ENCODE data around the gene FAM234A.

Gene FAM234A

GRCh38 chr16:234468-235305 is at the start of gene FAM234A:
TSS of gene FAM234A (plus strand) at chr16:234821. CDS start at chr16:254414, 19,593 bp downstream.
- Histone ChIP-seq H3K27ac (ENCODE audit: low read depth, low read length) (peak within 1 kb of the TSS; percentile 98), H3K36me3 (ENCODE audit: control insufficient read depth in 1 of 2, insufficient read depth in 2 of 2, low read length in 2 of 2) (no peaks in the 10 kb centered on the region), H3K4me3 (ENCODE audit: low read depth in 1 of 2, low read length in 2 of 2) (peak within 1 kb of the TSS; percentile 77 to 95), H3K27me3 (ENCODE audit: control insufficient read depth in 1 of 2, insufficient read depth in 2 of 2, low read length in 2 of 2) (no peaks in the 10 kb centered on the region), H3K4me1 (ENCODE audit: control insufficient read depth in 1 of 2, insufficient read depth in 2 of 2, low read length in 2 of 2) (peaks cover 4% of the 10 kb centered on the region in 2 donors), H3K9ac (ENCODE audit: low read depth in 1 of 2, low read length in 2 of 2) (peak within 1 kb of the TSS; percentile 94 to 95), H3K9me3 (ENCODE audit: control insufficient read depth in 1 of 2, low read length in 2 of 2) (no peaks in the 10 kb centered on the region)

- Histone ChIP-seq H3K4me3 (ENCODE audit: low read depth in 1 of 2, low read length in 2 of 2) (no peak overlapping the region), H3K27me3 (ENCODE audit: control insufficient read depth in 1 of 2, insufficient read depth in 2 of 2, low read length in 2 of 2) (peaks cover 4 to 9% of the 10 kb centered on the region in 2 donors), H3K9ac (ENCODE audit: low read depth in 1 of 2, low read length in 2 of 2) (no peak overlapping the region), H3K4me1 (ENCODE audit: control insufficient read depth in 1 of 2, insufficient read depth in 2 of 2, low read length in 2 of 2) (peaks cover 10 to 14% of the 10 kb centered on the region in 2 donors), H3K27ac (ENCODE audit: low read depth, low read length) (no peak overlapping the region), H3K9me3 (ENCODE audit: control insufficient read depth in 1 of 2, low read length in 2 of 2) (no peaks in the 10 kb centered on the region), H3K36me3 (ENCODE audit: control insufficient read depth in 1 of 2, insufficient read depth in 2 of 2, low read length in 2 of 2) (peaks cover 10 to 28% of the 10 kb centered on the region in 2 donors)
Measured at GRCh38 chr16:185213-185612, 49.4 kb upstream of the FAM234A start.

GRCh38 chr16:185691-186090 is 48.9 kb upstream of the FAM234A start:
- H3K4me3 ChIP-seq (ENCODE audit: low read depth in 1 of 2, low read length in 2 of 2), result no peak overlapping the region
- H3K27ac ChIP-seq (ENCODE audit: low read depth, low read length), result no peak overlapping the region
- peaks cover 10 to 11% of the 10 kb centered on the region in 2 donors for H3K4me1 ChIP-seq (ENCODE audit: control insufficient read depth in 1 of 2, insufficient read depth in 2 of 2, low read length in 2 of 2)
- H3K9ac ChIP-seq (ENCODE audit: low read depth in 1 of 2, low read length in 2 of 2), result no peak overlapping the region
- H3K36me3 ChIP-seq (ENCODE audit: control insufficient read depth in 1 of 2, insufficient read depth in 2 of 2, low read length in 2 of 2), result peaks cover 10 to 33% of the 10 kb centered on the region in 2 donors
- H3K27me3 ChIP-seq (ENCODE audit: control insufficient read depth in 1 of 2, insufficient read depth in 2 of 2, low read length in 2 of 2), result peaks cover 4 to 5% of the 10 kb centered on the region in 2 donors
- H3K9me3 ChIP-seq (ENCODE audit: control insufficient read depth in 1 of 2, low read length in 2 of 2), result no peaks in the 10 kb centered on the region

- Histone ChIP-seq H3K27me3 (ENCODE audit: control insufficient read depth in 1 of 2, insufficient read depth in 2 of 2, low read length in 2 of 2) (no peaks in the 10 kb centered on the region), H3K9ac (ENCODE audit: low read depth in 1 of 2, low read length in 2 of 2) (no peak overlapping the region), H3K27ac (ENCODE audit: low read depth, low read length) (no peak overlapping the region), H3K4me3 (ENCODE audit: low read depth in 1 of 2, low read length in 2 of 2) (no peak overlapping the region), H3K4me1 (ENCODE audit: control insufficient read depth in 1 of 2, insufficient read depth in 2 of 2, low read length in 2 of 2) (no peaks in the 10 kb centered on the region), H3K9me3 (ENCODE audit: control insufficient read depth in 1 of 2, low read length in 2 of 2) (no peaks in the 10 kb centered on the region), H3K36me3 (ENCODE audit: control insufficient read depth in 1 of 2, insufficient read depth in 2 of 2, low read length in 2 of 2) (peaks cover 14 to 48% of the 10 kb centered on the region in 2 donors)
Measured at GRCh38 chr16:187330-187729, 47.3 kb upstream of the FAM234A start.

- no peaks in the 10 kb centered on the region for H3K4me1 ChIP-seq (ENCODE audit: control insufficient read depth in 1 of 2, insufficient read depth in 2 of 2, low read length in 2 of 2)
- no peaks in the 10 kb centered on the region for H3K27me3 ChIP-seq (ENCODE audit: control insufficient read depth in 1 of 2, insufficient read depth in 2 of 2, low read length in 2 of 2)
- no peak overlapping the region for H3K27ac ChIP-seq (ENCODE audit: low read depth, low read length)
- H3K9me3 ChIP-seq (ENCODE audit: control insufficient read depth in 1 of 2, low read length in 2 of 2), result no peaks in the 10 kb centered on the region
- no peak overlapping the region for H3K4me3 ChIP-seq (ENCODE audit: low read depth in 1 of 2, low read length in 2 of 2)
- H3K9ac ChIP-seq (ENCODE audit: low read depth in 1 of 2, low read length in 2 of 2), result no peak overlapping the region
- H3K36me3 ChIP-seq (ENCODE audit: control insufficient read depth in 1 of 2, insufficient read depth in 2 of 2, low read length in 2 of 2), result peaks cover 19 to 61% of the 10 kb centered on the region in 2 donors
Measured at GRCh38 chr16:188674-189073, 45.9 kb upstream of the FAM234A start.

- Histone ChIP-seq H3K27ac (ENCODE audit: low read depth, low read length) (no peak overlapping the region), H3K4me3 (ENCODE audit: low read depth in 1 of 2, low read length in 2 of 2) (no peak overlapping the region), H3K9ac (ENCODE audit: low read depth in 1 of 2, low read length in 2 of 2) (no peak overlapping the region), H3K9me3 (ENCODE audit: control insufficient read depth in 1 of 2, low read length in 2 of 2) (no peaks in the 10 kb centered on the region), H3K36me3 (ENCODE audit: control insufficient read depth in 1 of 2, insufficient read depth in 2 of 2, low read length in 2 of 2) (peaks cover 24 to 70% of the 10 kb centered on the region in 2 donors), H3K4me1 (ENCODE audit: control insufficient read depth in 1 of 2, insufficient read depth in 2 of 2, low read length in 2 of 2) (no peaks in the 10 kb centered on the region), H3K27me3 (ENCODE audit: control insufficient read depth in 1 of 2, insufficient read depth in 2 of 2, low read length in 2 of 2) (no peaks in the 10 kb centered on the region)
Measured at GRCh38 chr16:189604-190186, 44.9 kb upstream of the FAM234A start.

GRCh38 chr16:191831-192230 is 42.8 kb upstream of the FAM234A start:
- peaks cover 32 to 90% of the 10 kb centered on the region in 2 donors for H3K36me3 ChIP-seq (ENCODE audit: control insufficient read depth in 1 of 2, insufficient read depth in 2 of 2, low read length in 2 of 2)
- no peak overlapping the region for H3K9ac ChIP-seq (ENCODE audit: low read depth in 1 of 2, low read length in 2 of 2)
- H3K27me3 ChIP-seq (ENCODE audit: control insufficient read depth in 1 of 2, insufficient read depth in 2 of 2, low read length in 2 of 2), result no peaks in the 10 kb centered on the region
- H3K4me3 ChIP-seq (ENCODE audit: low read depth in 1 of 2, low read length in 2 of 2), result no peak overlapping the region
- H3K27ac ChIP-seq (ENCODE audit: low read depth, low read length), result no peak overlapping the region
- no peaks in the 10 kb centered on the region for H3K9me3 ChIP-seq (ENCODE audit: control insufficient read depth in 1 of 2, low read length in 2 of 2)
- H3K4me1 ChIP-seq (ENCODE audit: control insufficient read depth in 1 of 2, insufficient read depth in 2 of 2, low read length in 2 of 2), result no peaks in the 10 kb centered on the region

GRCh38 chr16:192686-193085 is 41.9 kb upstream of the FAM234A start:
- Histone ChIP-seq H3K9ac (ENCODE audit: low read depth in 1 of 2, low read length in 2 of 2) (no peak overlapping the region), H3K36me3 (ENCODE audit: control insufficient read depth in 1 of 2, insufficient read depth in 2 of 2, low read length in 2 of 2) (peaks cover 32 to 89% of the 10 kb centered on the region in 2 donors)

GRCh38 chr16:193441-193840 is 41.2 kb upstream of the FAM234A start:
- no peaks in the 10 kb centered on the region for H3K9me3 ChIP-seq (ENCODE audit: control insufficient read depth in 1 of 2, low read length in 2 of 2)
- H3K36me3 ChIP-seq (ENCODE audit: control insufficient read depth in 1 of 2, insufficient read depth in 2 of 2, low read length in 2 of 2), result peaks cover 35 to 92% of the 10 kb centered on the region in 2 donors
- no peak overlapping the region for H3K9ac ChIP-seq (ENCODE audit: low read depth in 1 of 2, low read length in 2 of 2)
- no peak overlapping the region for H3K27ac ChIP-seq (ENCODE audit: low read depth, low read length)
- no peaks in the 10 kb centered on the region for H3K27me3 ChIP-seq (ENCODE audit: control insufficient read depth in 1 of 2, insufficient read depth in 2 of 2, low read length in 2 of 2)
- H3K4me1 ChIP-seq (ENCODE audit: control insufficient read depth in 1 of 2, insufficient read depth in 2 of 2, low read length in 2 of 2), result no peaks in the 10 kb centered on the region
- no peak overlapping the region for H3K4me3 ChIP-seq (ENCODE audit: low read depth in 1 of 2, low read length in 2 of 2)

More at GRCh38 chr16:192686-193085, 41.9 kb upstream of the FAM234A start:
- H3K27ac ChIP-seq (ENCODE audit: low read depth, low read length), result no peak overlapping the region
- no peaks in the 10 kb centered on the region for H3K4me1 ChIP-seq (ENCODE audit: control insufficient read depth in 1 of 2, insufficient read depth in 2 of 2, low read length in 2 of 2)
- H3K4me3 ChIP-seq (ENCODE audit: low read depth in 1 of 2, low read length in 2 of 2), result no peak overlapping the region
- no peaks in the 10 kb centered on the region for H3K9me3 ChIP-seq (ENCODE audit: control insufficient read depth in 1 of 2, low read length in 2 of 2)
- no peaks in the 10 kb centered on the region for H3K27me3 ChIP-seq (ENCODE audit: control insufficient read depth in 1 of 2, insufficient read depth in 2 of 2, low read length in 2 of 2)

GRCh38 chr16:194516-194915 is 40.1 kb upstream of the FAM234A start:
- H3K9me3 ChIP-seq (ENCODE audit: control insufficient read depth in 1 of 2, low read length in 2 of 2), result no peaks in the 10 kb centered on the region
- H3K4me3 ChIP-seq (ENCODE audit: low read depth in 1 of 2, low read length in 2 of 2), result no peak overlapping the region
- H3K9ac ChIP-seq (ENCODE audit: low read depth in 1 of 2, low read length in 2 of 2), result no peak overlapping the region
- peaks cover 36 to 91% of the 10 kb centered on the region in 2 donors for H3K36me3 ChIP-seq (ENCODE audit: control insufficient read depth in 1 of 2, insufficient read depth in 2 of 2, low read length in 2 of 2)
- H3K27ac ChIP-seq (ENCODE audit: low read depth, low read length), result no peak overlapping the region
- no peaks in the 10 kb centered on the region for H3K27me3 ChIP-seq (ENCODE audit: control insufficient read depth in 1 of 2, insufficient read depth in 2 of 2, low read length in 2 of 2)
- no peaks in the 10 kb centered on the region for H3K4me1 ChIP-seq (ENCODE audit: control insufficient read depth in 1 of 2, insufficient read depth in 2 of 2, low read length in 2 of 2)
